ENCODE measurements around the gene BRINP3.

- TF ChIP-seq CTCF (conservative IDR thresholded peaks at IDR 0.05; ENCODE audit: low read length) (no peak), EZH2phosphoT487 (IDR thresholded peaks at IDR 0.05; ENCODE audit: borderline replicate concordance, low read depth, low read length) (no peak)
Measured at GRCh38 chr1:190289897-190290296, 187.8 kb downstream of the BRINP3 start.

All from OCI-LY7 (cell line).